H9 (cell line): ENCODE results near the gene RFT1. TPM values are rescaled to one million over a fixed set of nuclear protein-coding genes. Genes with fewer than 3 reads are reported as not detected.
A peak's percentile ranks its signal among the peaks of the same experiment; 100 is the strongest.

ENCODE experiments used
- DNase-seq: peaks from one replicate; pipeline ENCODE4 v3.0.0-alpha.2; 2017
- H2AFZ ChIP-seq: one replicate; pipeline ENCODE4 v1.6.1; 2013; ENCODE audit warnings: mild to moderate bottlenecking, low read length, control low read depth, moderate library complexity
- H2AK5ac ChIP-seq: 2 replicates; pipeline ENCODE4 v1.6.1; 2013; ENCODE audit warnings: low read length, control low read depth, mixed read lengths; ENCODE audit not compliant: insufficient read length
- H2BK120ac ChIP-seq: one replicate; pipeline ENCODE4 v1.6.1; 2013; ENCODE audit warnings: low read depth, mild to moderate bottlenecking, low read length, control low read depth, inconsistent platforms; ENCODE audit not compliant: poor library complexity, severe bottlenecking
- H2BK12ac ChIP-seq: 2 replicates; pipeline ENCODE4 v1.6.1; 2013; ENCODE audit warnings: low read length, control low read depth, mixed read lengths, low read depth; ENCODE audit not compliant: insufficient read length
- H2BK15ac ChIP-seq: 2 replicates; pipeline ENCODE4 v1.6.1; 2013; ENCODE audit warnings: low read depth, low read length, control low read depth
- H2BK20ac ChIP-seq: one replicate; pipeline ENCODE4 v1.6.1; 2013; ENCODE audit warnings: low read depth, mild to moderate bottlenecking, low read length, control low read depth, inconsistent platforms; ENCODE audit not compliant: poor library complexity, severe bottlenecking
- H2BK5ac ChIP-seq: 2 replicates; pipeline ENCODE4 v1.6.1; 2013; ENCODE audit warnings: low read length, control low read depth, mixed read lengths; ENCODE audit not compliant: insufficient read length
- H3K14ac ChIP-seq: 2 replicates; pipeline ENCODE4 v1.6.1; 2013; ENCODE audit warnings: low read length, control low read depth; ENCODE audit not compliant: insufficient read depth
- H3K18ac ChIP-seq: 2 replicates; pipeline ENCODE4 v1.6.1; 2013; ENCODE audit warnings: low read depth, mild to moderate bottlenecking, mixed read lengths, low read length, control low read depth; ENCODE audit not compliant: insufficient read length
- H3K23ac ChIP-seq: 2 replicates; pipeline ENCODE4 v1.6.1; 2013; ENCODE audit warnings: low read length, control low read depth, mixed read lengths, low read depth; ENCODE audit not compliant: insufficient read length
- H3K23me2 ChIP-seq: 2 replicates; pipeline ENCODE4 v1.6.1; 2013; ENCODE audit warnings: low read depth, mild to moderate bottlenecking, mixed read lengths, low read length, control low read depth; ENCODE audit not compliant: insufficient read length, poor library complexity, severe bottlenecking
- H3K27ac ChIP-seq: 2 replicates; pipeline ENCODE4 v1.5.1; 2013; ENCODE audit warnings: low read length, control low read depth, mixed read lengths, low read depth; ENCODE audit not compliant: insufficient read length
- H3K27me3 ChIP-seq: 2 replicates; pipeline ENCODE4 v1.6.1; 2013; ENCODE audit warnings: low read length, control low read depth, inconsistent platforms; ENCODE audit not compliant: insufficient read depth
- H3K4ac ChIP-seq: 2 replicates; pipeline ENCODE4 v1.6.1; 2013; ENCODE audit warnings: low read depth, mild to moderate bottlenecking, control low read depth, inconsistent platforms, low read length, moderate library complexity
- H3K4me1 ChIP-seq: 2 replicates; pipeline ENCODE4 v1.6.1; 2013; ENCODE audit warnings: low read length, control low read depth, inconsistent platforms; ENCODE audit not compliant: insufficient read depth
- H3K4me2 ChIP-seq: 2 replicates; pipeline ENCODE4 v1.6.1; 2013; ENCODE audit warnings: low read length, control low read depth, mixed read lengths; ENCODE audit not compliant: insufficient read length, insufficient read depth
- H3K56ac ChIP-seq: 2 replicates; pipeline ENCODE4 v1.6.1; 2013; ENCODE audit warnings: low read depth, mild to moderate bottlenecking, mixed read lengths, low read length, control low read depth; ENCODE audit not compliant: insufficient read length
- H3K79me1 ChIP-seq: 2 replicates; pipeline ENCODE4 v1.6.1; 2013; ENCODE audit warnings: low read depth, mild to moderate bottlenecking, moderate library complexity, low read length, control low read depth, inconsistent platforms; ENCODE audit not compliant: insufficient read depth, poor library complexity, severe bottlenecking
- H3K79me2 ChIP-seq: 2 replicates; pipeline ENCODE4 v1.6.1; 2013; ENCODE audit warnings: low read length, control low read depth, inconsistent platforms; ENCODE audit not compliant: insufficient read depth
- H3K9ac ChIP-seq: 2 replicates; pipeline ENCODE4 v1.6.1; 2013; ENCODE audit warnings: low read length, control low read depth, mixed read lengths; ENCODE audit not compliant: insufficient read length; ENCODE audit errors: extremely low read depth
- H3K9me3 ChIP-seq: one replicate; pipeline ENCODE4 v1.6.1; 2013; ENCODE audit warnings: low read depth, low read length, inconsistent platforms; ENCODE audit not compliant: control insufficient read depth
- H3T11ph ChIP-seq: one replicate; pipeline ENCODE4 v1.6.1; 2013; ENCODE audit warnings: mild to moderate bottlenecking, low read length, control low read depth, inconsistent platforms
- H4K20me1 ChIP-seq: one replicate; pipeline ENCODE4 v1.6.1; 2013; ENCODE audit not compliant: control insufficient read depth, insufficient read length, insufficient read depth
- H4K5ac ChIP-seq: 2 replicates; pipeline ENCODE4 v1.6.1; 2013; ENCODE audit warnings: low read depth, mild to moderate bottlenecking, mixed read lengths, low read length, control low read depth; ENCODE audit not compliant: insufficient read length
- H4K8ac ChIP-seq: replicated peaks from 2 replicates; pipeline ENCODE4 v1.6.1; 2013; ENCODE audit warnings: low read length, control low read depth, mixed read lengths, low read depth; ENCODE audit not compliant: insufficient read length
- H4K91ac ChIP-seq: 2 replicates; pipeline ENCODE4 v1.6.1; 2013; ENCODE audit warnings: low read depth, mild to moderate bottlenecking, moderate library complexity, mixed read lengths, low read length, control low read depth; ENCODE audit not compliant: insufficient read length
- H3K27ac Mint-ChIP-seq, 3 experiments: 2 replicates in 2 of 3; 3 replicates in 1 of 3; pipeline ENCODE4 v1.8.0; 2020 to 2021; ENCODE audit warnings: mixed read lengths in 3 of 3, mild to moderate bottlenecking in 1 of 3, moderate library complexity in 1 of 3
- H3K27me3 Mint-ChIP-seq: 2 replicates; pipeline ENCODE4 v1.8.0; 2021; ENCODE audit warnings: low read depth, mild to moderate bottlenecking, moderate library complexity, mixed read lengths
- H3K36me3 Mint-ChIP-seq, 3 experiments: 2 replicates in 2 of 3; 3 replicates in 1 of 3; pipeline ENCODE4 v1.8.0; 2020 to 2021; ENCODE audit warnings: low read depth in 3 of 3, mixed read lengths in 3 of 3; ENCODE audit not compliant: insufficient read depth in 1 of 3
- H3K4me1 Mint-ChIP-seq, 2 experiments: 2 replicates each; pipeline ENCODE4 v1.8.0; 2020; ENCODE audit warnings: mixed read lengths in 2 of 2
- H3K4me3 Mint-ChIP-seq, 2 experiments: 2 replicates in 1 of 2; 3 replicates in 1 of 2; pipeline ENCODE4 v1.8.0; 2020 to 2021; ENCODE audit warnings: mild to moderate bottlenecking in 2 of 2, mixed read lengths in 2 of 2, moderate library complexity in 1 of 2
- H3K9me3 Mint-ChIP-seq, 2 experiments: 2 replicates in 1 of 2; 3 replicates in 1 of 2; pipeline ENCODE4 v1.8.0; 2020; ENCODE audit warnings: mild to moderate bottlenecking in 2 of 2, mixed read lengths in 2 of 2, moderate library complexity in 1 of 2
- CTCF ChIP-seq: fragments of 200-600 bp; sonication (generic); conservative IDR thresholded peaks from 3 replicates; pipeline ENCODE4 v1.8.0; 2021; ENCODE audit warnings: antibody characterized with exemption, mild to moderate bottlenecking
- WGBS: extraction: QIAGEN DNeasy Blood & Tissue Kit; methylation state at CpG from one replicate; pipeline ENCODE4 v1.1.7; 2013; ENCODE audit warnings: missing lambda C conversion rate, low lambda C conversion rate, mixed read lengths; ENCODE audit not compliant: insufficient read length; ENCODE audit errors: extremely low coverage; 5-methylcytosine and 5-hydroxymethylcytosine counted together
- total RNA-seq: library from RNA; stranded (reverse); gene quantifications from 2 replicates; pipeline ENCODE4 v1.2.1, GENCODE V29; 2021

The RFT1 gene
- total RNA-seq, 1 experiment from 2014 or later, result 24.1 TPM

- H3K9me3 Mint-ChIP-seq, result no peaks in the 10 kb centered on the region
- no peaks in the 10 kb centered on the region for H3K23me2 ChIP-seq
- H3K4me1 Mint-ChIP-seq, result no peaks in the 10 kb centered on the region; a peak in 1 of 4 replicates
- H2BK15ac ChIP-seq, result no peak overlapping the region
- no peak overlapping the region for H3K14ac ChIP-seq
- no peaks in the 10 kb centered on the region for H4K20me1 ChIP-seq
- no peak overlapping the region for H4K8ac ChIP-seq
- H3K4ac ChIP-seq, result no peak overlapping the region
- no peaks in the 10 kb centered on the region for H3K9me3 ChIP-seq
- no peak overlapping the region for H3K56ac ChIP-seq
- H3K4me2 ChIP-seq, result no peak overlapping the region
- no peaks in the 10 kb centered on the region for H3K27me3 Mint-ChIP-seq
- TF ChIP-seq CTCF, result peak; percentile 78
- H2BK20ac ChIP-seq, result no peak overlapping the region
- H3K79me2 ChIP-seq, result no peaks in the 10 kb centered on the region
- H2BK12ac ChIP-seq, result no peak overlapping the region
- H3K18ac ChIP-seq, result no peak overlapping the region
- no peak overlapping the region; a peak in 1 of 7 replicates for H3K27ac Mint-ChIP-seq
- H3K9ac ChIP-seq, result no peak overlapping the region
- H2BK5ac ChIP-seq, result no peak overlapping the region
- no peak overlapping the region for H2AFZ ChIP-seq
- H3K36me3 Mint-ChIP-seq, result peaks cover 0 to 17% (median 14%) of the 10 kb centered on the region in 3 experiments; a peak in 4 of 7 replicates
- no peak overlapping the region; a peak in 1 of 5 replicates for H3K4me3 Mint-ChIP-seq
- WGBS, result no CpG with 5 or more reads among the region's 12 CpGs
- H2BK120ac ChIP-seq, result no peak overlapping the region
- H3K23ac ChIP-seq, result no peak overlapping the region
- H4K5ac ChIP-seq, result no peak overlapping the region
- H3K27me3 ChIP-seq, result no peaks in the 10 kb centered on the region
- H3K4me1 ChIP-seq, result no peaks in the 10 kb centered on the region
- H2AK5ac ChIP-seq, result no peak overlapping the region
- no peak overlapping the region for H3K27ac ChIP-seq
- H3K79me1 ChIP-seq, result no peaks in the 10 kb centered on the region
- no peak overlapping the region for H3T11ph ChIP-seq
- H4K91ac ChIP-seq, result no peak overlapping the region
- DNase-seq, result peak; percentile 71
These were observed 20.1 kb downstream of the RFT1 start for GRCh38 chr3:53109891-53110771.
